NCI-H226 (cell line): Measurements from ENCODE around the gene SPTBN2.
A peak's percentile ranks its signal among the peaks of the same experiment; 100 is the strongest.
"Not testable (repeated sequence)": the region's sequence is repeated elsewhere in the genome, so short reads cannot be mapped to it uniquely, and the experiment has no call there.

Source experiments
- DNase-seq: peaks from one replicate; pipeline ENCODE4 v3.0.0-alpha.2; 2015

Gene SPTBN2

GRCh38 chr11:66680966-66681645 lies 47.9 kb downstream of the SPTBN2 start:
- DNase-seq = no peak

GRCh38 chr11:66677599-66678375 lies 51.2 kb downstream of the SPTBN2 start, which contains the start of gene RBM4B:
Gene RBM4B, minus strand, starts transcription at chr11:66677887. Its CDS starts 808 bp downstream, at chr11:66677079.
- peak; percentile 93 for DNase-seq

GRCh38 chr11:66676931-66677598 lies 52.0 kb downstream of the SPTBN2 start:
- no peak for DNase-seq

GRCh38 chr11:66676282-66676919 lies 52.6 kb downstream of the SPTBN2 start:
- no peak for DNase-seq

- DNase-seq = no peak
Observed at GRCh38 chr11:66674964-66675602, 53.9 kb downstream of the SPTBN2 start.

- no peak for DNase-seq
Observed at GRCh38 chr11:66670816-66671215, 58.2 kb downstream of the SPTBN2 start.

- no peak for DNase-seq
Observed at GRCh38 chr11:66665369-66665768, 63.6 kb downstream of the SPTBN2 start.

- no peak for DNase-seq
Observed at GRCh38 chr11:66663741-66664296, 65.2 kb downstream of the SPTBN2 start.

GRCh38 chr11:66659763-66660162 lies 69.3 kb downstream of the SPTBN2 start:
- DNase-seq = no peak

GRCh38 chr11:66653123-66653522 lies 75.9 kb downstream of the SPTBN2 start:
- DNase-seq = peak; percentile 36

- DNase-seq = no peak
Observed at GRCh38 chr11:66652651-66653050, 76.4 kb downstream of the SPTBN2 start.

GRCh38 chr11:66651016-66651415 lies 78.0 kb downstream of the SPTBN2 start:
- peak; percentile 19 for DNase-seq

- DNase-seq = no peak
Observed at GRCh38 chr11:66649903-66650302, 79.1 kb downstream of the SPTBN2 start.

- no peak for DNase-seq
Observed at GRCh38 chr11:66646828-66647227, 82.2 kb downstream of the SPTBN2 start.

GRCh38 chr11:66643745-66644437 lies 85.1 kb downstream of the SPTBN2 start:
- DNase-seq = no peak

- DNase-seq = no peak
Observed at GRCh38 chr11:66641834-66642233, 87.2 kb downstream of the SPTBN2 start.

- DNase-seq = not testable (repeated sequence)
Observed at GRCh38 chr11:66639814-66640340, 89.1 kb downstream of the SPTBN2 start.

GRCh38 chr11:66639066-66639813 lies 89.8 kb downstream of the SPTBN2 start:
- no peak for DNase-seq

GRCh38 chr11:66638177-66639065 lies 90.6 kb downstream of the SPTBN2 start, which contains the start of gene RBM4:
Gene RBM4, plus strand, starts transcription at chr11:66638703. Its CDS starts 1,009 bp downstream, at chr11:66639712.
- peak; percentile 100 for DNase-seq
